CD1c-positive myeloid dendritic cell (primary cell): Measurements from ENCODE around the gene TBX19.

ENCODE experiments used
- DNase-seq: peaks from one replicate; pipeline ENCODE4 v3.0.0-alpha.2; 2016; ENCODE audit errors: extremely low spot score

The TBX19 gene

GRCh38 chr1:168320149-168320548, 39.5 kb downstream of the TBX19 start:
- DNase-seq, result no peak

- no peak for DNase-seq
These were observed 40.2 kb downstream of the TBX19 start for GRCh38 chr1:168320800-168321450.

- DNase-seq, result no peak
These were observed 41.3 kb downstream of the TBX19 start for GRCh38 chr1:168321945-168322344.

GRCh38 chr1:168324745-168325425, 44.2 kb downstream of the TBX19 start:
- DNase-seq, result no peak

GRCh38 chr1:168328731-168329364, 48.2 kb downstream of the TBX19 start:
- DNase-seq, result no peak

GRCh38 chr1:168330285-168330684, 49.6 kb downstream of the TBX19 start:
- no peak for DNase-seq

GRCh38 chr1:168331569-168331968, 50.9 kb downstream of the TBX19 start:
- no peak for DNase-seq

- DNase-seq, result no peak
These were observed 53.0 kb downstream of the TBX19 start for GRCh38 chr1:168333562-168334276.

GRCh38 chr1:168335500-168335899, 54.8 kb downstream of the TBX19 start:
- DNase-seq, result no peak

GRCh38 chr1:168338589-168339503, 58.2 kb downstream of the TBX19 start:
- DNase-seq, result no peak

GRCh38 chr1:168340781-168341482, 60.3 kb downstream of the TBX19 start:
- DNase-seq, result peak; percentile 50

- peak; percentile 5 for DNase-seq
These were observed 60.9 kb downstream of the TBX19 start for GRCh38 chr1:168341483-168341975.

- DNase-seq, result peak; percentile 95
These were observed 62.0 kb downstream of the TBX19 start for GRCh38 chr1:168342572-168343280.

- DNase-seq, result no peak
These were observed 62.9 kb downstream of the TBX19 start for GRCh38 chr1:168343566-168343965.

GRCh38 chr1:168344517-168344916, 63.8 kb downstream of the TBX19 start:
- no peak for DNase-seq

GRCh38 chr1:168345939-168346338, 65.3 kb downstream of the TBX19 start:
- DNase-seq, result no peak

GRCh38 chr1:168347630-168348029, 67.0 kb downstream of the TBX19 start:
- no peak for DNase-seq

- peak; percentile 61 for DNase-seq
These were observed 67.6 kb downstream of the TBX19 start for GRCh38 chr1:168348146-168348709.
